K562 (cell line): Measurements from ENCODE around the gene LMF2. TPM values are rescaled to one million over a fixed set of nuclear protein-coding genes. Genes with fewer than 3 reads are reported as not detected.

Experiments used
- ATAC-seq: fragments of 200-7000 bp; cut with Tn5 transposase; 3 replicates; pipeline ENCODE4 v1.9.1; 2020; ENCODE audit warnings: moderate library complexity
- BruUV-seq: library from RNA; stranded (reverse); fragments of 400-500 nt; replicated peaks from 2 replicates; lab custom pipeline; 2021; lab: Mats Ljungman, UMichigan
- CTCF ChIA-PET: fragments of 300-600 bp; formaldehyde crosslinking; extraction: SDS; loops from one replicate; lab custom pipeline; 2021; ENCODE audit warnings: low intra/inter-chr PET ratio; lab: Yijun Ruan, JAX
- POLR2A ChIA-PET: fragments of 300-600, 350-650 bp; sonication (Branson Sonifier 250); formaldehyde crosslinking; extraction: SDS; loops from one replicate; lab custom pipeline; 2021; ENCODE audit warnings: antibody characterized with exemption, inconsistent platforms; lab: Yijun Ruan, JAX
- DNase-seq, 4 experiments: peaks; one replicate each; pipeline versions ENCODE4 v3.0.0 to v3.0.0-alpha.2; 2011 to 2018; ENCODE audit warnings: low spot score in 3 of 4, mixed read lengths in 3 of 4; ENCODE audit errors: extremely low read depth in 1 of 4
- FAIRE-seq: peaks from 2 replicates; lab custom pipeline; 2011; peaks lifted over from hg19 to GRCh38; lab: Jason Lieb, UNC
- H2AFZ ChIP-seq: 2 replicates; pipeline ENCODE4 v1.6.0; 2011; ENCODE audit warnings: low read depth, low read length, control low read depth, inconsistent platforms
- H3K27ac ChIP-seq: fragments of 200-600 bp; 3 replicates; pipeline ENCODE4 v1.8.0; 2011; ENCODE audit warnings: low read depth, mild to moderate bottlenecking, control low read depth, inconsistent platforms, low read length, moderate library complexity, mixed read lengths; ENCODE audit errors: extremely low read depth
- H3K27me3 ChIP-seq, 2 experiments: fragments of 300-600 bp in 1 of 2; 2 replicates in 1 of 2; 3 replicates in 1 of 2; pipeline versions ENCODE4 v1.6.0 to v1.8.0; 2011; ENCODE audit warnings: inconsistent platforms in 2 of 2, low read length in 2 of 2, mild to moderate bottlenecking in 1 of 2, mixed read lengths in 1 of 2, moderate library complexity in 1 of 2; ENCODE audit not compliant: control insufficient read depth in 2 of 2, insufficient read depth in 2 of 2
- H3K36me3 ChIP-seq: fragments of 300-600 bp; 3 replicates; pipeline ENCODE4 v1.8.0; 2011; ENCODE audit warnings: mild to moderate bottlenecking, low read length, inconsistent platforms; ENCODE audit not compliant: control insufficient read depth, insufficient read depth
- H3K4me1 ChIP-seq, 2 experiments: fragments of 200-600 bp in 1 of 2; replicated peaks in 1 of 2; 2 replicates in 1 of 2; 3 replicates in 1 of 2; pipeline versions ENCODE4 v1.5.1 to v1.8.0; 2011; ENCODE audit warnings: inconsistent platforms in 2 of 2, low read length in 2 of 2, mild to moderate bottlenecking in 1 of 2, mixed read lengths in 1 of 2, moderate library complexity in 1 of 2; ENCODE audit not compliant: control insufficient read depth in 2 of 2, insufficient read depth in 2 of 2
- H3K4me2 ChIP-seq: 2 replicates; pipeline ENCODE4 v1.6.1; 2011; ENCODE audit warnings: low read length, control low read depth, inconsistent platforms, mixed read lengths; ENCODE audit not compliant: insufficient read depth
- H3K4me3 ChIP-seq: fragments of 200-600 bp; sonication (generic), shearing (Covaris generic); 2 replicates; pipeline ENCODE4 v1.5.1; 2016; ENCODE audit warnings: control low read depth, inconsistent platforms
- H3K79me2 ChIP-seq: fragments of 200-600 bp; 3 replicates; pipeline ENCODE4 v1.8.0; 2011; ENCODE audit warnings: low read length, inconsistent platforms; ENCODE audit not compliant: control insufficient read depth, insufficient read depth
- H3K9ac ChIP-seq, 2 experiments: 2 replicates each; pipeline versions ENCODE4 v1.6.0 to v1.6.1; 2011; ENCODE audit warnings: low read depth in 2 of 2, low read length in 2 of 2, control low read depth in 1 of 2, inconsistent platforms in 1 of 2, mild to moderate bottlenecking in 1 of 2, mixed read lengths in 1 of 2; ENCODE audit not compliant: insufficient read depth in 1 of 2
- H3K9me1 ChIP-seq: one replicate; pipeline ENCODE4 v1.6.0; 2011; ENCODE audit warnings: inconsistent platforms, mild to moderate bottlenecking, low read length, moderate library complexity; ENCODE audit not compliant: control insufficient read depth, insufficient read depth
- H3K9me3 ChIP-seq: replicated peaks from 2 replicates; pipeline ENCODE4 v1.5.1; 2011; ENCODE audit warnings: low read depth, low read length, inconsistent platforms; ENCODE audit not compliant: control insufficient read depth, insufficient read depth
- H4K20me1 ChIP-seq: replicated peaks from 2 replicates; pipeline ENCODE4 v1.6.1; 2011; ENCODE audit warnings: low read length, inconsistent platforms, mixed read lengths; ENCODE audit not compliant: control insufficient read depth, insufficient read depth
- CHD1 ChIP-seq: fragments of 200-600 bp; sonication (generic); IDR thresholded peaks from one replicate; pipeline ENCODE4 v1.6.1; 2012; ENCODE audit warnings: mild to moderate bottlenecking, moderate library complexity, low read length, inconsistent platforms
- MAZ ChIP-seq, 2 experiments: fragments of 450-650 bp in 1 of 2; sonication (generic) in 1 of 2; formaldehyde crosslinking; IDR thresholded peaks in 1 of 2; conservative IDR thresholded peaks in 1 of 2; 2 replicates each; pipeline versions ENCODE4 v1.4.0 to v1.5.0; 2020; ENCODE audit warnings: mild to moderate bottlenecking in 1 of 2, missing genetic modification reagents in 1 of 2
- RB1 ChIP-seq: fragments of 450-650 bp; IDR thresholded peaks from 2 replicates; pipeline ENCODE4 v1.6.1; 2017; ENCODE audit warnings: low read depth, mild to moderate bottlenecking
- SP1 ChIP-seq: sonication (generic); formaldehyde crosslinking; IDR thresholded peaks from 2 replicates; pipeline ENCODE4 v1.8.1; 2022; ENCODE audit warnings: mild to moderate bottlenecking, missing genetic modification reagents
- WGBS: fragments of 100-300 bp; shearing (Covaris generic); methylation state at CpG from one replicate; pipeline ENCODE4 v1.1.6; 2016; ENCODE audit warnings: low coverage, mixed read lengths; ENCODE audit not compliant: insufficient coverage; ENCODE audit errors: missing lambda C conversion rate; 5-methylcytosine and 5-hydroxymethylcytosine counted together
- in situ Hi-C: fragments of 300-500 bp; cut with MboI; formaldehyde crosslinking; loops from 4 replicates; pipeline ENCODE4 v1.15.0; 2018; ENCODE audit warnings: inconsistent platforms, mixed read lengths
- intact Hi-C: fragments of 100-400 bp; cut with micrococcal nuclease; formaldehyde crosslinking; loops from 2 replicates; pipeline ENCODE4 v1.14.2; 2022
- polyA plus RNA-seq, 8 experiments: library from polyadenylated mRNA; depleted of rRNA in 4 of 8; stranded (reverse) in 5 of 8; unstranded in 3 of 8; fragments of >200 nt; fragmentation: Nextera tagmentation in 2 of 8; fragmentation: Illumina TruSeq in 1 of 8; extraction: Ambion mirVana in 2 of 8; extraction: Trizol in 1 of 8; gene quantifications; 2 replicates each; pipeline versions ENCODE4 v1.2.1 to v1.2.3, GENCODE V29; 2011 to 2014; ENCODE audit warnings: inconsistent platforms in 1 of 8, missing spikeins in 1 of 8
- total RNA-seq, 7 experiments: library from RNA; depleted of rRNA in 6 of 7; stranded (reverse); fragments of >200 nt in 6 of 7; fragmentation: Illumina TruSeq in 2 of 7; extraction: Trizol in 2 of 7; gene quantifications; 2 replicates each; pipeline versions ENCODE4 v1.2.1 to v1.2.3, GENCODE V29; 2011 to 2021; ENCODE audit warnings: low replicate concordance in 1 of 7

LMF2 gene
- total and polyA plus RNA-seq, 9 of the 15 experiments (the other 6 are each of a cell fraction or from before 2014, with no cell fraction given): 0.08 to 37.1 (median 7.6) TPM

DNA sequence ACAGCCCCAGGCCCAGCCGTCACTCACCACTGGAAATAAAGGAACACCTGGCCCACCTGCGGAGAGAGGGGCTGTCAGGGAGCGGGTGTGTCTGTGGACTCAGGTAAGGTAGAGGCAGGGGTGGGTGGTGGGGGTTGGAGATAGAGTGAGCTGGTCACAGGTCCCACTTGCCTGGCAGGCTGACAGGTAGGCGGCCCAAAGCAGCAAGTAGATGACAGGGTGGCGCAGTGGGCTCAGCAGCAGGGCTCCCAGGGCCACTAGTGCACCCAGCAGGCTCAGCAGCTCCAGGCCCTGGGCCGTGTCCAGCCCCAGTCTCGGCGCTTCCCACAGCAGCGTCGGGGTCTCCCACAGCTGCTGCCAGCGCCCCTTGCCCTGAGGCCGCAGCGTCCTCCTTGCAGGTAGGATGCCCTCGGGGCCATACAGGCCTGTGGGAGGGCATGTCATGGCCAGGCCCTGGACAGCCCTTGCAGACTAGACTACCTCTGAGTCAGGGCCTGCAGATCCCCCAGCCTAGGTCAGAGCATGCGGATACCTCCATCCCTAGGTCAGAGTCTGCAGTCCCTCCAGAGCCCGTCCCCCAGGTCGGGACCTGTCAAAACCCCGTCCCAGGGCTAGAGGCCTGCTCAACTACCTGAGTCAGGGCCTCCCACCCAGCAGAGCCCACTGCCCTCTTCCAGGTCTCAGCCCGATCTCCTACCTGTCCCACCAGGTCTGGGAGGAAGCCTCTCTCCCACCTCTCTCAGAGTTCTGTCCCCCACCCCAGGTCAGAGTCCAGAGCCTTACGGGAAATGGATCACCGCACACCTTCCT lies 686 bp downstream of the LMF2 start:
- ChIA-PET POLR2A (interaction anchor here (0.6 to 5.7 kb wide), 3 partner anchors 10 to 317 kb away, joined by 3 to 65 read pairs (median 4); partner anchors contain the start of gene SCO2), CTCF (no interaction called here)
- peak in 3 of 4 experiments; percentile 21 to 23 (median 21) for DNase-seq
- Histone ChIP-seq H2AFZ (peak overlapping the region; percentile 93), H3K9me3 (no peaks in the 10 kb centered on the region), H3K27ac (peak overlapping the region; percentile 74), H3K27me3 (no peaks in the 10 kb centered on the region), H3K4me2 (peak overlapping the region; percentile 91), H3K36me3 (peaks cover 29% of the 10 kb centered on the region; the same call in 1 of the 3 replicates), H4K20me1 (no peaks in the 10 kb centered on the region), H3K9ac (peak overlapping the region; percentile 85 to 96), H3K4me1 (peaks cover 0 to 27% of the 10 kb centered on the region in 2 experiments; a peak in 3 of 5 replicates), H3K79me2 (peaks cover 38% of the 10 kb centered on the region), H3K9me1 (no peaks in the 10 kb centered on the region), H3K4me3 (peak overlapping the region; percentile 87)
- TF ChIP-seq MAZ (CRISPR knock-in tag; conservative IDR thresholded peaks at IDR 0.05 in 1 of 2, IDR thresholded peaks at IDR 0.05 in 1 of 2) (0 out of 4 replicates have a peak, but pooled peaks of 1 of the 2 experiments have one; percentile 13), RB1 (no peak), CHD1 (peak; percentile 49), SP1 (CRISPR knock-in tag) (peak; percentile 25; the same call in 1 of the 2 replicates)
- TSS peak; percentile 75 for BruUV-seq
- 22% methylated on average over 6 of the region's 21 CpGs for WGBS
- in situ Hi-C loops (no loop called here), intact Hi-C loops (no loop called here)
- FAIRE-seq: no peak
- ATAC-seq: peak; percentile 36
